MM.1S (cell line): ENCODE data around the gene SLC9B1.

Source experiments
- DNase-seq: peaks from one replicate; pipeline ENCODE4 v3.0.0-alpha.2; 2015
- H2AFZ ChIP-seq: fragments of 300-600 bp; sonication (generic); 2 replicates; pipeline ENCODE4 v1.6.0; 2016; ENCODE audit warnings: antibody characterized with exemption, low read length
- H3F3A ChIP-seq: fragments of 300-600 bp; sonication (generic); 2 replicates; pipeline ENCODE4 v1.6.1; 2016; ENCODE audit warnings: mild to moderate bottlenecking, antibody characterized with exemption, low read length, moderate library complexity, mixed read lengths; ENCODE audit not compliant: insufficient read depth
- H3K27ac ChIP-seq: fragments of 300-600 bp; sonication (generic); 2 replicates; pipeline ENCODE4 v1.5.1; 2016; ENCODE audit warnings: mild to moderate bottlenecking, low read length
- H3K27me3 ChIP-seq: fragments of 300-600 bp; sonication (generic); replicated peaks from 2 replicates; pipeline ENCODE4 v1.6.0; 2016; ENCODE audit warnings: low read length; ENCODE audit not compliant: insufficient read depth
- H3K36me3 ChIP-seq: fragments of 300-600 bp; sonication (generic); replicated peaks from 2 replicates; pipeline ENCODE4 v1.6.1; 2016; ENCODE audit warnings: mild to moderate bottlenecking, low read length, mixed read lengths; ENCODE audit not compliant: insufficient read depth
- H3K4me1 ChIP-seq: fragments of 300-600 bp; sonication (generic); 2 replicates; pipeline ENCODE4 v1.6.1; 2016; ENCODE audit warnings: low read length, mixed read lengths
- H3K4me2 ChIP-seq: fragments of 300-600 bp; sonication (generic); 2 replicates; pipeline ENCODE4 v1.6.0; 2016; ENCODE audit warnings: low read depth, low read length
- H3K4me3 ChIP-seq: fragments of 300-600 bp; sonication (generic); 2 replicates; pipeline ENCODE4 v1.5.1; 2016; ENCODE audit warnings: low read length, mixed read lengths
- H3K79me2 ChIP-seq: fragments of 300-600 bp; sonication (generic); 2 replicates; pipeline ENCODE4 v1.6.1; 2016; ENCODE audit warnings: mixed run types, low read length, mixed read lengths
- H3K9ac ChIP-seq: fragments of 300-600 bp; sonication (generic); 2 replicates; pipeline ENCODE4 v1.6.1; 2016; ENCODE audit warnings: low read length, mixed read lengths
- H3K9me2 ChIP-seq: fragments of 300-600 bp; sonication (generic); replicated peaks from 2 replicates; pipeline ENCODE4 v1.6.1; 2016; ENCODE audit warnings: mild to moderate bottlenecking, low read length, mixed read lengths; ENCODE audit not compliant: insufficient read depth
- H3K9me3 ChIP-seq: fragments of 300-600 bp; sonication (generic); replicated peaks from 2 replicates; pipeline ENCODE4 v1.6.1; 2016; ENCODE audit warnings: mild to moderate bottlenecking, low read length, mixed read lengths; ENCODE audit not compliant: insufficient read depth
- H4K20me1 ChIP-seq: fragments of 300-600 bp; sonication (generic); 2 replicates; pipeline ENCODE4 v1.6.1; 2016; ENCODE audit warnings: mild to moderate bottlenecking, low read length, moderate library complexity, mixed read lengths; ENCODE audit not compliant: insufficient read depth
- CTCF ChIP-seq: fragments of 300-600 bp; sonication (generic); IDR thresholded peaks from 2 replicates; pipeline ENCODE4 v1.5.1; 2016; ENCODE audit warnings: antibody characterized with exemption, low read length, mixed read lengths
- EZH2 ChIP-seq: fragments of 300-600 bp; sonication (generic); optimal IDR thresholded peaks from 2 replicates; pipeline ENCODE3; 2017; ENCODE audit warnings: low read depth, mild to moderate bottlenecking, antibody characterized with exemption, low read length, mixed read lengths
- EZH2phosphoT487 ChIP-seq: fragments of 300-600 bp; sonication (generic); IDR thresholded peaks from 2 replicates; pipeline ENCODE4 v1.6.1; 2018; ENCODE audit warnings: antibody characterized with exemption, low read length

The SLC9B1 gene

GRCh38 chr4:103026868-103027267 is 7.4 kb upstream of the SLC9B1 start:
- Histone ChIP-seq H3K79me2 (no peaks in the 10 kb centered on the region), H3K9ac (no peak overlapping the region), H3K9me2 (no peaks in the 10 kb centered on the region), H3K36me3 (0 out of 2 replicates have a peak, but pooled peaks cover 6% of the 10 kb centered on the region), H2AFZ (no peak overlapping the region), H3K4me3 (no peak overlapping the region), H3F3A (no peaks in the 10 kb centered on the region), H3K9me3 (no peaks in the 10 kb centered on the region), H3K4me2 (no peak overlapping the region), H3K4me1 (no peaks in the 10 kb centered on the region), H3K27ac (no peak overlapping the region), H3K27me3 (no peaks in the 10 kb centered on the region), H4K20me1 (no peaks in the 10 kb centered on the region)
- DNase-seq, result no peak
- TF ChIP-seq CTCF (no peak), EZH2phosphoT487 (no peak), EZH2 (no peak)

GRCh38 chr4:103024996-103025395 is 5.5 kb upstream of the SLC9B1 start:
- Histone ChIP-seq H3K4me3 (no peak overlapping the region), H3K27ac (no peak overlapping the region), H3K9me3 (no peaks in the 10 kb centered on the region), H2AFZ (no peak overlapping the region), H3K9ac (no peak overlapping the region), H3K4me2 (no peak overlapping the region), H4K20me1 (no peaks in the 10 kb centered on the region), H3K27me3 (no peaks in the 10 kb centered on the region), H3F3A (peaks cover 1% of the 10 kb centered on the region; the same call in 1 of the 2 replicates), H3K79me2 (no peaks in the 10 kb centered on the region), H3K4me1 (peaks cover 3% of the 10 kb centered on the region; the same call in 1 of the 2 replicates), H3K9me2 (no peaks in the 10 kb centered on the region), H3K36me3 (0 out of 2 replicates have a peak, but pooled peaks cover 6% of the 10 kb centered on the region)
- no peak for TF ChIP-seq EZH2
- TF ChIP-seq EZH2phosphoT487, result no peak
- TF ChIP-seq CTCF, result no peak
- no peak for DNase-seq

- Histone ChIP-seq H3K27ac (no peak overlapping the region), H3K4me2 (no peak overlapping the region), H3K9me3 (no peaks in the 10 kb centered on the region), H4K20me1 (no peaks in the 10 kb centered on the region), H3K36me3 (0 out of 2 replicates have a peak, but pooled peaks cover 4% of the 10 kb centered on the region), H3K79me2 (no peaks in the 10 kb centered on the region), H3K9me2 (no peaks in the 10 kb centered on the region), H3K9ac (no peak overlapping the region), H3F3A (peaks cover 13% of the 10 kb centered on the region), H3K4me3 (no peak overlapping the region), H3K4me1 (peaks cover 13% of the 10 kb centered on the region; the same call in 1 of the 2 replicates), H3K27me3 (no peaks in the 10 kb centered on the region), H2AFZ (no peak overlapping the region)
- no peak for TF ChIP-seq EZH2phosphoT487
- TF ChIP-seq EZH2, result no peak
- no peak for TF ChIP-seq CTCF
- DNase-seq, result no peak
Measured at GRCh38 chr4:103021120-103021519, 1.6 kb upstream of the SLC9B1 start.
